ENCODE data around the gene ACD.

ACD gene

DNA sequence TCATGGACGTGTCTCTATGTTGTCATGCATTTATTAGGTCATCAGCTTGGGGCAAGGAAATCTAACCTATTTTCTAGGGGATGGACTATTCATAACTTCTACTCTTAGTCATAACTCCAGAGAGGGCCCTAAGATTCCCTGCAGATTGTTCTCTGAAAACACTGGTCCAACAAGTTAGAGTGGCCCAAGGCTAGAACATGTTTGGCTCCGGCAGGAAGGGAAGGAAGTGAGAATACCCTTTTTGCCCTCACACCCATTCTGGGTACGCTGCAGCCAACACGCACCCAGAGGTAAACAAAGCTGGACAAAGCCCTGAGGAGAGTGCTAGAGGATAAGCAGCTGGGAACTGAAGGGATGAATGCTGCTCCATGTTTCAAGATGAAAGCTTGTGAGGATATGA is 16.5 kb upstream of the ACD start:
- no peak for DNase-seq (ENCODE audit: extremely low read depth in 1 of 2, low read depth in 1 of 2)

DNA sequence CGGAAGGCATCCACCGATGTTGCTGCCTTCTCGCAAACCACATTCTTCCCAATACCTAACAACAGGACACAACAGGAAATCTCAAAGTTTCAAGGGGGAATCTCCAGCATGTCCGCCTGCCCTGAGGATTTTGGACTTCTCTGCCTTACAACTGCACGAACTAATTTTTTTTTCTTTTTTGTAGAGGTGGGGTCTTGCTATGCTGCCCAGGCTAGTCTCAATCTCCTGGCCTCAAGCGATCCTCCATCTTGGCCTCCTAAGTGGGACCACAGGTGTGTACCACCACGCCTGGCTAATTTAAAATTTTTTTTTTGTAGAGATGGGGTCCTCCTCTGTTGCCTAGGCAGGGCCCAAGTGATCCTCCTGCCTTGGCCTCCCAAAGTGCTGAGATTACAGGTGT is 15.9 kb upstream of the ACD start:
- DNase-seq (ENCODE audit: extremely low read depth in 1 of 2, low read depth in 1 of 2) = no peak

DNA sequence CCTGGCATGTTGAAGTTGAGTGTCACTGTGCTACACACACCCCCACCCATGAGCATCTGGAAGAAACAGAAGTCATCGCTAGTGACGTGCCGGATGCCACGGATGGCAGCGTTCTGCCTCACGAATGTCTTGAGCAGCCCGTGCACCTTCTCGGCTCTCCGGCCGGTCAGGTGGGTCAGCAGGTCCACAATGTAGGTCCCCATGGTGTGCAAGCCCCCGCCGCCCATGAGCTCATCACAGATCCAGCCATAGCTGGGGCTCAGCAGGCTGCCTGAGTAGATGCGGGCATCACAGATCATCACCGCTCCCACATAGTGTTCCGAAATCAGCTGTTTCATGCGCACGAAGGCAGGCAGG is 15.5 kb upstream of the ACD start:
- DNase-seq (ENCODE audit: extremely low read depth in 1 of 2, low read depth in 1 of 2) = no peak

DNA sequence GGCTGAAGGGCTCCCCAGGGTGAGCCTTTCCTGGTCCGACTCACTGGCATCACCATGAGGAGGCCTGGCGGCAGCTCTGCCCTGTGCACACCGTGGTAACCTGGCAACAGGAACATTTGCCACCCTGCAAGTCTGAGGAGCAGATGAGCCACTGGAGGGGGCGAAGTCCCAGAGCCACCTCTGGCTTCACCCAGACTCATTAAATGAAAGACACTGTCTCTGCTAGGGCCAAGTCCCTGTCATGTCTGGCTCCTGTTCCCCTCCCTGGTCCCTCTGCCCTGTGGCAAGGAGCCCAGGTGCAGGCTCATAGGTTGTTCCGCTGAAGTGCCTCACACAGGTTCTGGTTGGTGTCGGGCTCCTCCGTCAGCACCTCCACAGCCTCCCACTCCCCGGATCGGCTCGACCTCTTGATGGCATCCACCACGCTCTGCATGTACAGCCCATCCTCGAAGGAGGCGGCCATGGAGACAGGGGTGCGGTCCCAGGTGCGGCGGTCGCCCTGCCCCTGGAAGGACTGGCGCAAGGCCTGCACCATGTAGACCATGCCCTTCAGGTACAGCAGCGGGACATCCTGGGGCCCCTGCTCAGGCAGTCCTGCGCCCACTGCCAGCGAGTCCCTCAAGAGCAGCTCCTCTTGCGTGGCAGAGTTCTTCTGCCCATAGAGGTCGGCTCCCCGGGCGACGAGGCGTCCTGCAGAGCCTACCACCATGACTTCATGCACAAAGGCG is 15.0 kb upstream of the ACD start:
- DNase-seq (ENCODE audit: extremely low read depth in 1 of 2, low read depth in 1 of 2) = no peak

DNA sequence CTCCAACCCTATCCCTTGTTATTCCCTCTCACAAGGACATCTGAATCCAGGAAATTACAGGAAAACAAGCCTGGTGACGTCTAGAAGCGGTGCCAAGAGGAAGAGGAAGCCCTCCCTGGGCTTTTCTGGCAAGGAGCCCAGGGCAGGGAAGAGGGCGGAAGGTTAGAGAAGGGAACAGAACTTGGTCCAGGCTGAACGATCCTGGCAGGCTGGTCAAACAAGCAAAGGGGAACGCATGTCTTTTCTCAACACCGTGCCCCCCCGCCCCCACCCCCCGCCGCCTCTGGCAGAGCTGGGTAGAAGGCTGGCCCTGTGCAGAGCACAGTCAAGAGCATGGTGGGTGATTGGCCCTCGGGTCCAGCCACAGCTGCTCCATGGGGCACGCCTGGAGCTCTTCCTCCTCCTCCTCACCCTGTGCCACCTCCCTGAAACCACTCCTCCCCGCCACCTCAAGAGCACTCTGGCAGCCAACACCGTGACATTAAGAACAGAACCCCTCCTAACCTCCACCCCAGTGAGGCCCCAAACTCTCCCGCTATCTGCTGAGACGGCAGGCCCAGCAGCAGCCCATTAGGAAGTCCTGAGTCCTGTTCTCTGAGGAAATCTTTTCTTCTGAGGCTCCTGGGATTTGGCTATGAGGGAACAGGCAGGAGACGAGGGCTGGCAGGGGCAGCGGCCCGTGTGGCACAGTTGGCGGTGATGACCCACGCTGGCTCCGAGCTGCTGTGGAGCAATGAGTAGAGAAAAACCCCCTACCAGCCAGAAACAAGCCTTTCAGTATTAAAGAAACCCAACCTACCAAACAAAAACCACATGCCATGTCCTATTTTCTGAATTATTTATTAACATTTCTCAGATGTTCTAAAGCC is 13.9 kb upstream of the ACD start:
- DNase-seq (ENCODE audit: extremely low read depth in 1 of 2, low read depth in 1 of 2) = no peak

DNA sequence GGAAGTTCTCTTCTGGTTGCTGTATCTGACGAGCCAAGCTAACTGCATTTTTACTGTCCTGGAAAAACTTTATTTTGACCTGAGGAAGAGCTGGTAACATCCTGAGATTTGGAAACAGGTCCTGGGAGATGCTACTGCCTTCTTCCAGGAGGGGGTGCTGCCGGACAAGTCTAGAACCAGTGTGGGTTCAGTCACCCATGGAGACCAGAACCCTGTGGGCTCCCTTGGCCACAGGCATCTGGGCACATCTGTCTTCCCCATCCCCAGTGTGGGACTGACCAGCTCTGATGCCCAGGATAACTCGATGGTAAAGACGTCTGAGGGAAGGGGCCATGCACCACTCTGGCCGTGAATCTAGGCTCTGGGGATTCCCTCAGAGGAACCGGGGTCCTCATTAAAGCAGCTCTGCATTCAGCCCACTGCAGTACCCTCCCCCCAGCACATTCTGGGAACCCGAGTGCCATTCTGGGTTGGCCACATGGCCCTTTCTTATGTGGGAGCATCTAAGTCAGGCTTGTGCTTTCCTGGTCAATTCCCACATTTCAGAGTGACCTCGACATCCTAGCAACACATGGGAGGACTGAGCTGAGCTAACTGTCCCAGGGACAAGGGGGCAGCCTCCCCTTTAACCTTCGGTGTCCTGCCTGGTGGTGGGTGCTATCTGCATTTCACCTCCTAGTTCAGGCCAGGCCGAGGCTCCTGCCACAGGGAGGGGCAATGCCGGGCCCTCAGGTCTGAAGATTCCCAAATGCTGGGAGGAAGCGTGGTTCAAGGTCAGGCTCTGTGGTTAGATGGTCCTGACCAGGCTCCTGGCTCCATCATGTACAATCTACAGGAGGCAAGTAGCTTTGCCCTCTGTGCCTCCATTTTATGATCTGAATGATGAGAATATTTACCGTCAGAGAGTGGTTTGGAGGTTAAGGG is 12.9 kb upstream of the ACD start:
- DNase-seq (ENCODE audit: extremely low read depth in 1 of 2, low read depth in 1 of 2) = no peak

DNA sequence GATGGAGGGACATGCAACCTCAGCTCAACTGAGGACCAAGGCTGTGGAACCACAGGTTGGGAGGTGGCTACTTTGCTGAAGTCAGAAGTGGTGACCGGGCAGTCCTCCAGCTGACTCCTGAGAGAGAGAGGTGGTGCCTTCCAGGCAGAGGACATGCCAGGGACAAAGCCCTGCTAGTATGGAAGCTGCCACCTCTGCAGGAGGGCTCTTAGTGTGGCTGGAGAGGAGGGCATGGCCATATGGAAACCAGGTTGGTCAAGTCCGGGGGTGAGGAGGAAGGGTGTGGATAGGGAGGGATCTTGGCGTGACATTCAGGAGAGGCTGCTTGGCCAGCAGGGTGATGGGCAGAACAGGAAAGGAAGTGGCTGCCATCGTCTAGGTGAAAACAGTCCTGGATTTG is 12.2 kb upstream of the ACD start:
- no peak for DNase-seq (ENCODE audit: extremely low read depth in 1 of 2, low read depth in 1 of 2)

DNA sequence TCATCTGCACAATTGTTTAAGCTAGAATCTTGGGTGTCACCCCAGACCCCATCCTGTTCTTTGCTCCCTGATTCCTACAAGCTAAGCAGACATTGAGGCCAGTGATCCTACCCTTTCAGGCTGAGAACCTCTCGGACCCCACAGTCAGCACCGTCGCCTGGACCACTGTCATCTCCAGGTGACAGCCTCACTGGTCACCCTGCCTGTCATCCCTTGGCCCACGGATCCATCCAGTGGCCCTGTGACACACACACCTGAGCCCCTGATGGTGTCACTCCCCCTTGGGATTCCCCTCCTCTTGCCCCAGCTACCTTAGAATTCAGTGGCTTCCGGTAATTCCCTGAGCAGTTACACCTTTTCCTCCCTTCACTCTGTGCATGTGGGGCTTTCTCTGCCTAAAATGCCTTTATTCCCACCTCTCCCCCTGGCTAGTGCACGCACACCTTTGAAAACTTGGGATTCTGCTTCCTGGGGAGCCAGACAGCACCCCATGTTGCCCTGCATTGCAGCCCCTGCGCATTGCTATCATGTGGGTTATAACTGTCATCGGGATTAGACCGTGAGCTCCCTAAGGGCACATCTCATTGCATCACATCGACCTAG is 9.5 kb upstream of the ACD start:
- DNase-seq (ENCODE audit: extremely low read depth in 1 of 2, low read depth in 1 of 2) = no peak

DNA sequence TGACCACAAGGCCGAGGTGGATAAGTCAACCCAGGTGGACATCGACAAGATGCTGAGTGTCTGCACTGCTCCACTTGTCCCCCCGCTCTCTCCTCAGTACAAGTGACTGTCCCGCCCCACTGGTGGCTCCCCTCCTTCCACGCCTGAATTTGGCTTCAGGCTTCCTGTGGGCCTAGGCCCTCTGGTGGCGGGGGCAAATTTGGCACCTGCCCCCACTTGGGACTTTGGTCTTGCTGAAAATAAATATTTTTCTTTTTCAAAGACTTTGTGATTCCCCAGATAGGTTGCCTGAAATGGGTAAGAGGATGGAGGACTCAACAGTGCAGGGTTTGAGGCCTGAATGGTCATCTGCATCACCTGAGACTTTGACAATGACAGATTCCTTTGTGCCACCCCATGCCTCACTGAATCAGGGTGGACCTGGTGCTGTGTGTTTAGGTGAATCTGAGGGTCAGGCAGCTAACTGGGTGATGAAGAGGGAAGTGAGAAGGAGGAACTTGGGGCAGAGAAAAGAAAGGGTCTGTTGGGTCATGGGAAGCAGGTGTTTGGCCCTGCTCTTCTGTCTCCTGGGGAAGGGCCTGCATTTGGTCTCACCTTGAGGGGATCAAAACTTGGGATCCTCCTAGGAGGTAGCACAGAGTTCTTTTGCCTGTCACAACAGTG is 8.6 kb upstream of the ACD start:
- DNase-seq (ENCODE audit: extremely low read depth in 1 of 2, low read depth in 1 of 2) = no peak

DNA sequence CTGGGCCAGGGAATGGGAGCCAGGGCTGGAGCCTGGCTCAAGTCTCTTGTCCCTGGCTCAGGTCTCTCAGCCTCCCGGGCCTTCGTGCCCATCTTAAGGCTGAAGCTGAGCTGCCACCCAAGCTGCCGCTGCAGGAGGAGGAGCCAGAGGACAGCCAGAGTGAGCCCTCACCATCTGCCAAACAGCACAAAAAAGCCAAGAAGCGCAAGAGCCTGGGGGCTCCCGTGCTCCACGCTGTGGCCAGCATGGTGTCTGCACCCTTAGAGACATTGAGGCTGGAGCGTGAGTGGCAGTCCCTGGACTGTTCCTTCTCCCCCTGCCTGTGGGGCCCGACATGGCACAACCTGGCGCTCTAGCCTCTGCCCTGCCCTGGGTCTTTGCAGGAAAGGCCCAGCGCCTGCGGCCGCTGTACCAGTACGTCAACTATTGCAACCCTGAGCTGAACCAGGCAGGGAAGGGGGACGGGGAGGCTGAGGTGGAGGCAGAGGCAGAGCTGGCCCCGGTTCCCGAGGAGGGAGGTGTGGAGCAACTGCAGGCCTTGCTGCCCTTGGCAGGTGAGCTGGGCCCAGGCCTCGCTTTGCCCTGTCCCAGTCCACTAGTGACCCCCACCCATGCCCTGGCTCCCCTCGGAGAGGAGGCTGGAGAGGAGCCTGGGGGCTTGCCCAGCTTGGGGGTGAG is 7.9 kb upstream of the ACD start:
- DNase-seq (ENCODE audit: extremely low read depth in 1 of 2, low read depth in 1 of 2) = peak; percentile 54 to 65

DNA sequence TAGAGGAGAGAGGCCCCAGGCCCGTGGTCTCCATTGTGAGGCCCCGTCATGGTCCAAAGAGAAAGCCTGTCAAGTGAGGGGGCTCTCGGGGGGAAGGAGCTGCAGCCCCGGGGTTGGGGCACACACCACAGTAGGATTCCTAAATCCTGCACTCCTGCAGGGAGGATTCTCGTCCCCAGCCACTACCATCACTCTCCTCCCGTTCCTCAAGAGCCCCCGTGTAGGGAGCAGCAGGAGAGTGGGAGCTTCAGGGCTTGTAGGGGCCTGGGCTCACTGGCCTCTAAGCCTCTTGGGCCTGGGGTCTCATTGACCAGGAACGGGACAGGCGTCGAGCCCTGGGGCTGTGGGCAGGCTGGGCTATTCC is 7.4 kb upstream of the ACD start:
- DNase-seq (ENCODE audit: extremely low read depth in 1 of 2, low read depth in 1 of 2) = no peak

DNA sequence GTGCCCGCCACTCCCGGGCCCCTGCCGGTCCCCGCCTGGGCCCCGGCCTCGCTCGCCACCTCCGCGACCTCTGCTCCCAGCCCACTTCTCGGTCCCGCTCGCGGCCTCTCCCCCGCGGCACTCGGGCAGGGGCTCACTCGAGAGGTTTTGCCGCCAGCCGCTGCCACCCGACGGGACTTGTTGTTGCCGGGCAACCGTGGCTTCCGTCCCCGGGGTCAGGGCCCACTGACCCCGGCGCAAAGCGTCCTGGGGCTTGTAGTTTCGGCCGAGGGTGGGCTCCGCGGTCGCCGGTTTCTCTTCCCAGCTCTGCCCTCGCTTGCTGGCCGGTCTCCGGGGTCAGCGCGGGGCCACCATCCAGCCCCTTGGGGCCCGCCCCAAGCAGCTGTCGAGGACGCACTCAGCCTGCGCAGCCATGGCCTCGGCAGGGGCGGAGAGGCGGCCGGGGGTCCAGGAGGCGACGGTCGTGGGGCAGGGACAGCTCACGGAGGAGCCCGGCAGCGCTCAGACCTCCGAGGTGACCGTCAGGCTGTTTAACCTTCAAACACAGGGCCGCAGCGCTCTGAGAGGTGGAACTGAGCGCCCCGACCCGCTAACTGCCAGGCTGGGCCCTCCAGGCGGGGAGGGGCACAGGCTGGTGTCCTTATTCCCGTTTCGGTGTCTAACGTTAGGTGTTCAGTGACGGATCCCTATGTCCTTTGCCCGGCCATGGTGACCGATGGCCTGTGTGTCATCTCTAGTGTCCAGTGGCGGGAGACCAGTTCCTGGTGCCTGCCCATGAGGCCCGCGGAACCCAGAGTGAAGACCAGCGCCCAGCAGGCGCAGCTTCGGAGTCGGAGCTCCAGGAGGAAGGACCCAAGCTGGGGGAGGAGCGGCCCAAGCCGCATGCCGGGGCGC is 6.7 kb upstream of the ACD start, which contains the start of the genes C16orf86 and ENKD1:
TSS of gene C16orf86 (plus strand) at position 256 of the 894 bp plus-strand sequence. CDS start at position 413, 157 bp downstream.
TSS of gene ENKD1 (minus strand) at position 192 of the 894 bp plus-strand sequence. CDS start 308 bp downstream, outside the sequence.
- peak; percentile 59 to 75 for DNase-seq (ENCODE audit: extremely low read depth in 1 of 2, low read depth in 1 of 2)

DNA sequence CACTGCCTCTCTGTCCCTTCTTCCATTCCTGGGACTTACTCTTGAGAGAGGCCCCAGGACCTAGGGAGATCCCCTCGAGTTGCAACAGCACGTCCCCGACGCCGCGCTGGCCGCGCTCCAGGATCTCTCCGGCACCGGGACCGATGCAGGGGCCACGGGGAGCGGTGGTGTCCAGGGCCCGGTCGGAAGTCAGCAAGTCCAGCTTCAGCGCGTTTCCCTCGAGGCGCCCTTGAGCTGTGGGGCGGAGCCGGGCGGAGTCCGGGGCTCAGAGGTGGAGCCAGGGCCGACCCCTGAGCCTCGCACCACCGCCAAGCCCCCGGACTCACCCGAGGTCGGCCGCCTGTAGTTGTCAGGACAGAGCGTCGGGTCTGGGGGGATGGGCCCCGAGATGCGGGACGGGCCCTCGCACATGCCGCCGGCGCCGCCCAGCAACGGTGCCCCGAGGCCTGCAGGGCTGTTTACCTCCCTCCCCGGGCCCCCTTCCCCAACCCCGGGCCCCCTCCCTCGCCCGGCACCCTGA is 6.0 kb upstream of the ACD start:
- DNase-seq (ENCODE audit: extremely low read depth in 1 of 2, low read depth in 1 of 2) = no peak

DNA sequence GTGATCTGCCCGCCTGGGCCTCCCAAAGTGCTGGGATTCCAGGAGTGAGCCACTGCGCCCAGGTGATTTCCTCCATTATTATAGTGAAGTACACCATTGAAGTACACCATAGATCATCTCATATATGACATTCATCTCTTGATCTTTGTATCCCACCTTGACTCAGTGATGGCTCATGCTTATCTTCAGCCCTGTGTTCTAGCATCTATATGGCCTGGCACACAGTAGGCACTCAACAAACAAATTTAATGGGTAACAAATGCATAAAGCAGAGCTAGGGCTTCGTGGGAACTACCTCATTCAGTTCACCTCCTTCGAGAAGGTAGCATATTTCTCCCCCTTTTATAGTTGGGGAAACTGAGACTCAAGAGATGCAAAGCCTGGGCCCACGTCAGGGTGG is 5.5 kb upstream of the ACD start:
- no peak for DNase-seq (ENCODE audit: extremely low read depth in 1 of 2, low read depth in 1 of 2)

DNA sequence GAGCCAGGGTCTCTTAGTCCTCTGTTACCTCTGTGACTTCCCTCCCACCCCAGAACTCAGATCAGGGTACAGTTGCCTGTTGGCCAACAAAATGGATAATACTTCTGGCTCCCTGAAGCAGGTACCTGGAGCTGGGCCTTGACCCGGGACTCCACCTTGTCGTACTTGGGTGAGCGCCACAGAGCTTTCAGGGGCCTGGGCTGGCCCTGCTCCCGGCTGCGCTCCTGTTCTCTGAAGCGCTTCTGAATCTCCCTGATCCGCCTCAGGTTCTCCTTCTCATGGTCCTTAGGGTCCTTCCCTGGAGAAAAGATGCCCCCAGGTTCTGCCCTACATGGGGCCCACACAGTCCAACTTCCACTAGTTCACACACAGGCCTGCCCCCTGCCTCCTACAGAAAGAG is 4.8 kb upstream of the ACD start:
- no peak for DNase-seq (ENCODE audit: extremely low read depth in 1 of 2, low read depth in 1 of 2)

DNA sequence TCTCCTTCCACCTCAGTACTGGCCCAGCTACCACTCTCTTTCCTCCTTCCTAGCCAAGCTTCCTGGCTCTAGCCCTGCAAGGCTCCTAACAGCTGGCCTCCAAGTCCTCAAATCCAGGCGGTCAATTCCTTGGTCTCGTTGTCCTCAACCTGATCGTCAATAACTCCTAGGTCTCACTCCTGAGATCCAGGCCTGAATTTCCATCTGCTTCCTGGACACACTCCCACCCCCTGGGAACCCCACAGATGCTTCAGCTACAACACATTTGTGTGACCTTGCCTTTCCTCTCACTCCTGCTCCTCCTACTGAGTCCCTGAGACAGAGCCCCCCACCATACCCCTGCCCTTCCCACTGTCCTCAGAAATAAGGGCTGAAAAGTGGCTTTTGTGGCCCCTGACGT is 4.2 kb upstream of the ACD start:
- DNase-seq (ENCODE audit: extremely low read depth in 1 of 2, low read depth in 1 of 2) = no peak

DNA sequence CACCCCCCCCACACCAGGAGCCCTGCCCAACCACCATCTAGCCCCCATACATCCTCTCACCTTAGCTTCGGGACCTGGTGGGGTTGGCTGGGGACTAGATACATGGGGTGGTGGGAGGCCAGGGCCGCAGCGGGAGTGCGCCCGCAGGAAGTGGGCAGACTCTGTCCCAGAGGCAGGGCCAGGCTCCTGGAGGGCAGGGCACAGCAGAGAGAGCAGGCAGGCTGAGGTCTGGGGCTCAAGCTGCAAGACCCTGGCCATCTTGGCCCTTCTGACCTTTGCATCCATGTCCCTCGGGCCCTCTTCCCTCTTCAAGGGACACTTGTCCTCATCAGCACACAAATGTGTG is 3.8 kb upstream of the ACD start:
- DNase-seq (ENCODE audit: extremely low read depth in 1 of 2, low read depth in 1 of 2) = no peak

DNA sequence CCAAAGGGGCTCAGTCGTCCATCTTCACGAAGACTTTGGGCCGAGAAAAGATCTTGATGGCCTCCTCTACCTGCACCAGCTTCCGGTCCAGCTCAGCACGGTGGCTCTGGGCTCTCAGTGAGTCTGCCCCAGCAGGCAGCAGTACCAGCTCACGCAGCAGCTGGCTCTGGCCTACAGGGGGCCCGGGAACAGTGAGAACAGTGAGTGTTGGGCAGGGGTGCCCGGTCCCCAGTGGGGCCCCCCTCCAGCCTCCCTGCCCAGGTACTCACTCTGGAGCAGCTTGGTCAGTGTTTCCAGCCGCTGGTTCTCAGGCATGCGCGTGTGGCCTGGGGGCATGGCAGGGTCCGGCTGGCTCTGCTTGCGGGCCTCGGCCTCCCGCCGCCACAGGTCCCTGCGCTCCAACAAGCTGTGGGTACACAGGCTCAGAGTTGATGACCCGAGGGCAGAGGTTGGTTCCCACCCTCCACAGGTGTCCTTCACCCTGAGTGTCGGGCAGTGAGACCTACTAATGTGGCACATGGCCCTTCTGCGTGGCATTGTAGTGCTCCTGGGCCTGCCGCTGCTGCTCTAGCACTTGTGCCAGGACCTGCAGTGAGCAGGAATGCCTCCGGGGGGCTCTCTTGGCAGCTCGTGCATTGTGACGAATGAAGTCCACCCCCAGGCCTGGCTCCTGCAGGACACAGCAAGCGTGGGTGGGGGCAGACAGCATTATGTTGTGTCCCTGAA is 3.3 kb upstream of the ACD start:
- no peak for DNase-seq (ENCODE audit: extremely low read depth in 1 of 2, low read depth in 1 of 2)
